Peyer's patch (tissue), 4 donors: ENCODE data around the gene OGA.

ENCODE experiments used
- POLR2A ChIP-seq, 2 donors: fragments of 450-650 bp; IDR thresholded peaks; one replicate each; pipeline ENCODE4 v1.5.1; 2017; ENCODE audit warnings: antibody characterized with exemption in 2 of 2, mild to moderate bottlenecking in 2 of 2, moderate library complexity in 2 of 2
- TF ChIP-seq, protein P1 (sequence below), 6 experiments: fragments of 450-650 bp in 4 of 6; fragments of 200-600 bp in 2 of 6; sonication (generic) in 1 of 6; IDR thresholded peaks; one replicate each; pipeline ENCODE4 v1.5.1; 2017 to 2019; ENCODE audit warnings: antibody characterized with exemption in 6 of 6, mild to moderate bottlenecking in 3 of 6, moderate library complexity in 1 of 6

DNA sequence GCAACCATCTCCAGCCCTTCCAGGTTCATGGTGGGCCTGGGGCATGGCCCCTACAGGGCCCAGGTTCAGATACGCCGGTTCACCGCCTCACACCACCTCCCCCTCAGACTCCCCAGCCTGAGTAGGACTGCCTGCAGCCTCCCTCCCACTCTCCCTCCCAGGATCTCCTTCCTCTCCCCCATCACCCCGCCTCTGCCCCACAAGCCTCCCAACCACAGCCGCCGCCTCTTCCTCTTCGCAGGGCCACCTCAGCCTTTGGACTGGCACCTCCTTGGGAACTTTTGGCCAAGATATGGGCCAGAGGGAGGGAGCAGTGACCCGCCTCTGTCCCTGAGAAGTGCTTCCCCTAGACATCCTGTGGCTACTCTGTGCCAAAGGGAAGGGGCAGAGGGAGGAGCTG, 16.1 kb upstream of the OGA start:
- TF ChIP-seq, protein P1, sequence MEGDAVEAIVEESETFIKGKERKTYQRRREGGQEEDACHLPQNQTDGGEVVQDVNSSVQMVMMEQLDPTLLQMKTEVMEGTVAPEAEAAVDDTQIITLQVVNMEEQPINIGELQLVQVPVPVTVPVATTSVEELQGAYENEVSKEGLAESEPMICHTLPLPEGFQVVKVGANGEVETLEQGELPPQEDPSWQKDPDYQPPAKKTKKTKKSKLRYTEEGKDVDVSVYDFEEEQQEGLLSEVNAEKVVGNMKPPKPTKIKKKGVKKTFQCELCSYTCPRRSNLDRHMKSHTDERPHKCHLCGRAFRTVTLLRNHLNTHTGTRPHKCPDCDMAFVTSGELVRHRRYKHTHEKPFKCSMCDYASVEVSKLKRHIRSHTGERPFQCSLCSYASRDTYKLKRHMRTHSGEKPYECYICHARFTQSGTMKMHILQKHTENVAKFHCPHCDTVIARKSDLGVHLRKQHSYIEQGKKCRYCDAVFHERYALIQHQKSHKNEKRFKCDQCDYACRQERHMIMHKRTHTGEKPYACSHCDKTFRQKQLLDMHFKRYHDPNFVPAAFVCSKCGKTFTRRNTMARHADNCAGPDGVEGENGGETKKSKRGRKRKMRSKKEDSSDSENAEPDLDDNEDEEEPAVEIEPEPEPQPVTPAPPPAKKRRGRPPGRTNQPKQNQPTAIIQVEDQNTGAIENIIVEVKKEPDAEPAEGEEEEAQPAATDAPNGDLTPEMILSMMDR (IDR thresholded peaks at IDR 0.05) = no peak
- TF ChIP-seq POLR2A (IDR thresholded peaks at IDR 0.05) = no peak
